Neural progenitor cell (in vitro differentiated cells): ENCODE data around the gene LTV1.

Source experiments
- EZH2 ChIP-seq: fragments of 200-600 bp; sonication (generic); IDR thresholded peaks from 2 replicates; pipeline ENCODE4 v1.6.1; 2017; ENCODE audit warnings: antibody characterized with exemption, mild to moderate bottlenecking, moderate library complexity
- TF ChIP-seq, protein P1 (sequence below): fragments of 200-600 bp; sonication (generic); IDR thresholded peaks from 2 replicates; pipeline ENCODE4 v1.5.1; 2017; ENCODE audit warnings: antibody characterized with exemption, mild to moderate bottlenecking

DNA sequence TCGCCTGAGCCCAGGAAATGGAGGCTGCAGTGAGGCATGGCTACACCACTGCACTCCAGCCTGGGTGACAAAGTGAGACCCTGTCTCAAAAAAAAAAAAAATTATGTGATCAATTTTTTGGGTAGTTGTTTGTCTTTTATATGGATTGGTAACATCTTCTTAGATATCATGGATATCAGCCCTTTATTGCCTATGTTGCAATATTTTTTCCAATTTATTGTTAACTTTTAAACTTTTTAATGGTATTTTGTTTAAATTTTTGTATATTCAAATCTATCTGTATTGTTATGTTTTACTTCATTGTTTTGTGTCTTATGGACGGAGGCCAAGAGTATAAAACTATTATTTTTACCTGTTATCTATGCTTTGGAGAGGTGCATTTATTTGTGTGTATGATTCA lies 32.4 kb upstream of the LTV1 start:
- TF ChIP-seq, protein P1, sequence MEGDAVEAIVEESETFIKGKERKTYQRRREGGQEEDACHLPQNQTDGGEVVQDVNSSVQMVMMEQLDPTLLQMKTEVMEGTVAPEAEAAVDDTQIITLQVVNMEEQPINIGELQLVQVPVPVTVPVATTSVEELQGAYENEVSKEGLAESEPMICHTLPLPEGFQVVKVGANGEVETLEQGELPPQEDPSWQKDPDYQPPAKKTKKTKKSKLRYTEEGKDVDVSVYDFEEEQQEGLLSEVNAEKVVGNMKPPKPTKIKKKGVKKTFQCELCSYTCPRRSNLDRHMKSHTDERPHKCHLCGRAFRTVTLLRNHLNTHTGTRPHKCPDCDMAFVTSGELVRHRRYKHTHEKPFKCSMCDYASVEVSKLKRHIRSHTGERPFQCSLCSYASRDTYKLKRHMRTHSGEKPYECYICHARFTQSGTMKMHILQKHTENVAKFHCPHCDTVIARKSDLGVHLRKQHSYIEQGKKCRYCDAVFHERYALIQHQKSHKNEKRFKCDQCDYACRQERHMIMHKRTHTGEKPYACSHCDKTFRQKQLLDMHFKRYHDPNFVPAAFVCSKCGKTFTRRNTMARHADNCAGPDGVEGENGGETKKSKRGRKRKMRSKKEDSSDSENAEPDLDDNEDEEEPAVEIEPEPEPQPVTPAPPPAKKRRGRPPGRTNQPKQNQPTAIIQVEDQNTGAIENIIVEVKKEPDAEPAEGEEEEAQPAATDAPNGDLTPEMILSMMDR, result no peak
- no peak for TF ChIP-seq EZH2
